NB4 (cell line): ENCODE measurements around the gene JTB.

Source experiments
- DNase-seq: peaks from one replicate; pipeline ENCODE4 v3.0.0; 2010; ENCODE audit warnings: low read depth
- H3K4me3 ChIP-seq: one replicate; pipeline ENCODE4 v1.5.1; 2011; ENCODE audit warnings: mild to moderate bottlenecking, low read depth, low read length, moderate library complexity
- MYC ChIP-seq: IDR thresholded peaks from 2 replicates; pipeline ENCODE4 v1.6.1; 2011; ENCODE audit warnings: low read depth, low read length
- POLR2A ChIP-seq: IDR thresholded peaks from 2 replicates; pipeline ENCODE4 v1.6.1; 2011; ENCODE audit warnings: mild to moderate bottlenecking; ENCODE audit not compliant: insufficient read length; ENCODE audit errors: extremely low read depth
- TF ChIP-seq, protein P1 (sequence below): IDR thresholded peaks from 2 replicates; pipeline ENCODE4 v1.6.1; 2011; ENCODE audit warnings: low read depth, low read length
- TF ChIP-seq, protein P2 (sequence below): IDR thresholded peaks from one replicate; pipeline ENCODE4 v1.5.1; 2012; ENCODE audit warnings: low read depth, low read length

Gene JTB

DNA sequence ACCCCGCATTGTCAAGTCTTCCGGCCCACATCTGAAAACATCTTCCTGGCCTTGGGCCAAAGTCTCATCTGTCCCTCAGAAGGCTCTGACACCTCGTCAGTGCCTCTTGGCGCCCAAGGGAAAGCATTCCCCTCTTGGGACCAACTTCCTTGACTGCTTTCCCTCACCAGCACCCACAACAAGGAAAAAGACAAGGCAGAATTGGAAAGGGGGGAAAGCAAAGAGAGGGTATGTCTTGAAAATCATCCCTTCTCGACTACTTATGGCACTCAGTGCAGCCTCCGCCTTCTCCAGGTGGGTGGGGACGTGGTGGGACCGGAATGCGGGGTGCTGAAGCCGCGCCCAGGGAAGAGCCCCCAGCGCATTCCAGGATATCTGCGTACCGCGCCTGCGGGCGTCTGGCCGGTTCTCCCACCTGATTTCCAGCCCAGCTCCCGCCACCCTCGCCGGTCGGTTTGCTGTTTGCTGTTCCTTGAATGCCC is 13.6 kb downstream of the JTB start:
- DNase-seq = no peak
- H3K4me3 ChIP-seq = peak overlapping the region; percentile 84
- no peak for TF ChIP-seq MYC
- TF ChIP-seq, protein P1, sequence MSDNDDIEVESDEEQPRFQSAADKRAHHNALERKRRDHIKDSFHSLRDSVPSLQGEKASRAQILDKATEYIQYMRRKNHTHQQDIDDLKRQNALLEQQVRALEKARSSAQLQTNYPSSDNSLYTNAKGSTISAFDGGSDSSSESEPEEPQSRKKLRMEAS = no peak
- TF ChIP-seq, protein P2, sequence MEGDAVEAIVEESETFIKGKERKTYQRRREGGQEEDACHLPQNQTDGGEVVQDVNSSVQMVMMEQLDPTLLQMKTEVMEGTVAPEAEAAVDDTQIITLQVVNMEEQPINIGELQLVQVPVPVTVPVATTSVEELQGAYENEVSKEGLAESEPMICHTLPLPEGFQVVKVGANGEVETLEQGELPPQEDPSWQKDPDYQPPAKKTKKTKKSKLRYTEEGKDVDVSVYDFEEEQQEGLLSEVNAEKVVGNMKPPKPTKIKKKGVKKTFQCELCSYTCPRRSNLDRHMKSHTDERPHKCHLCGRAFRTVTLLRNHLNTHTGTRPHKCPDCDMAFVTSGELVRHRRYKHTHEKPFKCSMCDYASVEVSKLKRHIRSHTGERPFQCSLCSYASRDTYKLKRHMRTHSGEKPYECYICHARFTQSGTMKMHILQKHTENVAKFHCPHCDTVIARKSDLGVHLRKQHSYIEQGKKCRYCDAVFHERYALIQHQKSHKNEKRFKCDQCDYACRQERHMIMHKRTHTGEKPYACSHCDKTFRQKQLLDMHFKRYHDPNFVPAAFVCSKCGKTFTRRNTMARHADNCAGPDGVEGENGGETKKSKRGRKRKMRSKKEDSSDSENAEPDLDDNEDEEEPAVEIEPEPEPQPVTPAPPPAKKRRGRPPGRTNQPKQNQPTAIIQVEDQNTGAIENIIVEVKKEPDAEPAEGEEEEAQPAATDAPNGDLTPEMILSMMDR = no peak
- TF ChIP-seq POLR2A = no peak

DNA sequence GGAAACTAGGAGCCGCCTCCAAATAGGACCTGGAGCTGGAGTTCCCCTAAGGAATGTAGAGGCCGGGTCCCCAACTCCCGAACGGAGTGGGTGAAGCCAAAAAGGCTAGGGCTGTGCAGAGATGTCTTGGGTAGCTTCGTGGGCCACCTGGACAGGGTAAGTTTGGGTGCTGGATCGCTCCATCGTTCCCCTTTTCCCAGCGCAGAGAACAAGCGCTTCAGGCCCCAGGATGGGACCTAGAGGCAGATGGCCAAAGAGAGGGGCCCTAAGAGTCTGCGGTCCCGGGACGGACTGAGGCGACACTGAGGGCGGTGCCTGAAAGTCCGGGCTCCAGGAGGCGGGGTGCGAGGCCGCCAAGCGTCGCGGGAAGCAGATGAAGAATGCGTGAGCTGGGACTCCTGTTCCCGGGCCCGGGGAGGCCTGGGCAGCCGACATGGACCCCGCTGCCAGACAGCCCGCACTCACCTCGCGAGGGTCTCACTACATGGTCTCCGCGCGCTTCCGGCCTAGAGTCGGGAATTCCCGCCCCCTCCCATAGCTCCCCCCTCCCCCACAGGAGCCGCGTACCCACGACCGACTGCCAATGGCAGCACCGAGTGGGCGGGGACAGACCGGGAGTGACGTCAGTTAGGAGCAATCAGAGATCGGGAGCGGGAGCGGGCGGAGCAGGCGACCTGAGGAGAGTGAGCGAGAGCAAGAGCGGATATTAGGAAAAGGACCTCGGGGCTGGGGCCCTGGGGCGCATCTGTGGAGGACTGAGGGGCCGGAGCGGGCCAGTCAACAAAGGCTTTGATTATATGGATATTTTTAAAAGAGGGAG is 14.2 kb downstream of the JTB start, which contains the start of gene SLC39A1:
TSS of gene SLC39A1 (minus strand) at position 508 of the 820 bp plus-strand sequence. CDS start 822 bp downstream, outside the sequence.
- peak; percentile 96 for DNase-seq
- TF ChIP-seq, protein P2 = no peak
- TF ChIP-seq, protein P1 = peak; percentile 35
- peak; percentile 61 for TF ChIP-seq POLR2A
- H3K4me3 ChIP-seq = peak within 1 kb of the TSS; percentile 84

DNA sequence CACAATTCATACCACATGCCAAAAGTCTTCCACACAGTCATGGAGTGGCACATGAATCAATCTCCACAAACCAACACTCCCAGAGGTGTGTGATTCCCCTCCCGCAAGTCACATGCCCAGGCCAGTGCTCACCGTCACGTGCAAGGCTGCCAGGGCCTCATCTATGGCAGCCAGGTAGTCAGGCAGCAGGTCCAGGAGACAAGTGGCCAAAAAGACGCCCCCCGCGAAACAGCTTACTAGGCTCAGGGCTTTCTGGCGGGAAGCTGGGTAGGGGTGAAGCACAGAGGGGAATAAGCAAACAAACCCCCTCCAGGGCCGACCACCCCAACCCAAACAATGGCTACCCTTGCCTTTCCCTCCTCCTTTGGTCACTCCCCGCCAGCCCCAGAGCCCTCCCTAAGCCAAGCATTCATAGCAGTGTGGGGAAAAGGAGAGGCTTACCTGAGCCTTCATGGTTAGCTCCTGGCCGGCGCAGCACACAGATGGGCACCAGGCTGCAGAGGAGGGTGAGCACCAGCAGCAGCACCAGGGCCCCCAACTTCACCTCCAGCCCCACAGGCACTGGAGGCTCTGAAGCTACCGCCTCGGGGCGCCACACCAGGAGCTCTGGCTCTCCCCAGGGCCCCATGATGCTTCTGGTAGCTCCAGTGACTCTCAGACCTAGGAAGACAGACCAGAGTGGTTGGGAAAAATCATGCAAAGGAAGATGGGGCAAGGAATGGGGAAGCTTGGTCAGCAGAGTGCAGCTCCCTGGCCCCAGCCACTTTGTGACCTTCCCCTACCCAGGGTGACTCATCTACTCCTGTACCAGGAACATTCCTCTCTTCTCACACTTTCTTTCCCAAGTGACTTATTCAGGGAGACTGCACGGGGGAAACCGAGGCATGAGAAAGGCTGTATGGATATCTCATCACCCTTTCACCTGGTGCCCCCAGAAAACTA is 15.1 kb downstream of the JTB start:
- no peak for TF ChIP-seq POLR2A
- TF ChIP-seq, protein P1 = no peak
- TF ChIP-seq, protein P2 = no peak
- TF ChIP-seq MYC = no peak
- peak overlapping the region; percentile 84 for H3K4me3 ChIP-seq
- DNase-seq = peak; percentile 52

DNA sequence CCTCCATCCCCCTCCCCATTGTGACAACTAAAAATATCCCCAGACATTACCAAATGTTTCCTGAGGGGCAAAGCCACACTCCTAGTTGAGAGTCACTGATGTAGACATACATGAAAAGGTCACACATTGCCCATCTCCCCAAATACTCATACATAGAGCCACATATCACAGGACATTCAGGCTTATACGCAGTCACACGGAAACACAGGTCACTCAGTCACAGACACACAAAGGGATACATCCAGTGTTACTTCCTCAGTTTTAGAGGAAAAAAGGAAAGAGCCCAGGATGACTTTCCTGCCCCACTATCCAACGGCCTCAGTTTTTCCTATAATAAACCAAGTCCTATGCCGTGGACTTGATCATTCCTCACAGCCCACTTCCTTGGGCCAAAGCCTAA is 16.1 kb downstream of the JTB start:
- DNase-seq = no peak
- no peak overlapping the region for H3K4me3 ChIP-seq
- TF ChIP-seq POLR2A = no peak

DNA sequence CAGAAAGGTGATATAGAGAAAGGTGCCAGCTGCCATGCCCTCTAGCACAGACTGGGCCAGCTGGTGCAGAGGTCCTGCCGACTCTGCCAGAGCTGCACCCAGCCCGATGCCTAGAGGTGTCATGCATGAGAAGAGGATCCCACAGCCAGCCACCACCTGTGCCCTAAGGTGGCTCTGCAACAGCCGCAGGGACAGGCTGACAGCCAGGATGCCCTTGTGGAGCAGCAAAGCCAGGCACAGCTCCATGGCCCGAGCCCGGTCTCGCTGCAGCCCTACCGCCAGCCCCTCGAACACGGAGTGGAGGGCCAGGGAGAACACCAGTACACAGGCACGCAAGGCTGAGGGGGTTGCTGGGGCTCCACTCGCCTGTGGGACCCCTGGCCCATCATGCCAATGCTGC is 17.3 kb downstream of the JTB start:
- no peak overlapping the region for H3K4me3 ChIP-seq
- TF ChIP-seq, protein P1 = no peak
- TF ChIP-seq, protein P2 = no peak
- TF ChIP-seq POLR2A = no peak
- no peak for TF ChIP-seq MYC
- DNase-seq = no peak

DNA sequence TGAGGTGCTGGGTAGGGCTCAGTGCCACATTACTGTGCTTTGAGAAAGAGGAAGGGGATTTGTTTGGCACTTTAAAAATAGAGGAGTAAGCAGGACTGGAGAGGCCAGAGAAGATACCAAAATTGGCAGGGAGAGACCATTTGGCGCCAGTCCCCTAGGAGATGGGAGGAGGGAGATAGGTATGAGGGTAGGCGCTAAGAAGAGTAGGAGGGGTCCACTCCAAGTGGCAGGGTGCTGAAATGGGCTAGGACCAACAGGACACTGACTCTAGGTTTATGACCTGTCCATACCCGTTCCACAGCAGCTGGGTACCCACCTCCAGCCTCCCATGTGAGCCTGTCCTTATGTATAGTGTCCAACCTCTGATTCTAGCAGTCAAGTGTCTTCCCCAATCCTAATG is 18.0 kb downstream of the JTB start:
- DNase-seq = no peak
- no peak overlapping the region for H3K4me3 ChIP-seq
- no peak for TF ChIP-seq MYC
- TF ChIP-seq POLR2A = no peak
- TF ChIP-seq, protein P2 = no peak
